GM21367 (cell line): ENCODE measurements around the gene ZBTB1.

Experiments
- ATAC-seq: cut with Tn5 transposase; IDR thresholded peaks from one replicate; pipeline ENCODE4 v1.9.1; 2021; ENCODE audit not compliant: unreplicated experiment

The ZBTB1 gene

GRCh38 chr14:64504310-64504896 is at the start of gene ZBTB1:
Gene ZBTB1, plus strand, starts transcription at chr14:64504770. Its CDS starts 16,735 bp downstream, at chr14:64521505.
- peak; percentile 5 for ATAC-seq

- no peak for ATAC-seq
Measured at GRCh38 chr14:64459405-64460136, 45.0 kb upstream of the ZBTB1 start.

- ATAC-seq = no peak
Measured at GRCh38 chr14:64461221-64461620, 43.3 kb upstream of the ZBTB1 start.

- ATAC-seq = no peak
Measured at GRCh38 chr14:64463195-64463594, 41.4 kb upstream of the ZBTB1 start.

GRCh38 chr14:64463873-64464272 is 40.7 kb upstream of the ZBTB1 start:
- ATAC-seq = no peak

- no peak for ATAC-seq
Measured at GRCh38 chr14:64464651-64465050, 39.9 kb upstream of the ZBTB1 start.

GRCh38 chr14:64465191-64465822 is 39.3 kb upstream of the ZBTB1 start, which contains the start of gene AKAP5:
Gene AKAP5, plus strand, starts transcription at chr14:64465499. Its CDS starts 2,896 bp downstream, at chr14:64468395.
- peak; percentile 50 for ATAC-seq

- no peak for ATAC-seq
Measured at GRCh38 chr14:64465831-64466554, 38.6 kb upstream of the ZBTB1 start.

- ATAC-seq = no peak
Measured at GRCh38 chr14:64467101-64467500, 37.5 kb upstream of the ZBTB1 start.

GRCh38 chr14:64467566-64467965 is 37.0 kb upstream of the ZBTB1 start:
- ATAC-seq = no peak

GRCh38 chr14:64468451-64468850 is 36.1 kb upstream of the ZBTB1 start:
- no peak for ATAC-seq

- ATAC-seq = no peak
Measured at GRCh38 chr14:64474041-64474440, 30.5 kb upstream of the ZBTB1 start.

GRCh38 chr14:64474698-64475097 is 29.9 kb upstream of the ZBTB1 start:
- ATAC-seq = no peak

GRCh38 chr14:64475585-64476273 is 28.8 kb upstream of the ZBTB1 start:
- ATAC-seq = no peak

GRCh38 chr14:64476438-64476837 is 28.1 kb upstream of the ZBTB1 start:
- no peak for ATAC-seq

GRCh38 chr14:64478634-64479250 is 25.8 kb upstream of the ZBTB1 start:
- no peak for ATAC-seq

GRCh38 chr14:64488590-64489099 is 15.9 kb upstream of the ZBTB1 start:
- ATAC-seq = no peak

- ATAC-seq = no peak
Measured at GRCh38 chr14:64491637-64492036, 12.9 kb upstream of the ZBTB1 start.

GRCh38 chr14:64493455-64493854 is 11.1 kb upstream of the ZBTB1 start:
- no peak for ATAC-seq

GRCh38 chr14:64495252-64495651 is 9.3 kb upstream of the ZBTB1 start:
- ATAC-seq = no peak
